Measurements from ENCODE around the gene CKM.

The CKM gene

DNA sequence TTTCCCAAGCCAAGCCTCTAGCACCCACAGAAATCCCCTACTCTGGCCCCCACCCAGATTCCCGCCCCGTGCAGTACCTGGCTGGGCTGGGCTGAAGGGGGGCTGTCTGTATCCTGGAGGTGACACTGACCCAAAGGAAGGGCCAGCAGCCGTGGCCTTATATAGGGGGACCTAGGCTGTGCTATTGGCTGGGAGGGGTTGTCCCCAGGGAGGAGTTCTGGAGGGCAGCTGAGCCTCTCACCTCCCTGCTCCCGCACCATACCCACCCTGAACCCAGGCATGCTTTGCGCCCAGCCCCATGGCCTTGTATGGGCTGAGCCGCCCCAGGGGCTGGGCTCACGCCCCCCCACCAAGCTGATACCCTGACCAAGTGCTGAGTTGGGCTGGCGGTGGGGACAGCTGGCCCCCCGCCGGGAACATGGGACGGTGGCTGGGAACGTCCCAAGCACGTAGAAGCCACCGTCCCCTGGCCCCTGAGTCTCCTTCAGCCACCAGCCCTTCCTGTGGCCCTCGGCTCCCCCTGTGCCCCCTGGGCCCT lies at the start of gene CKM:
Gene CKM, minus strand, starts transcription at position 132 of the 538 bp plus-strand sequence. CDS start 3,162 bp downstream, outside the sequence.
- H3K4me3 Mint-ChIP-seq: no peak within 1 kb of the TSS
- peaks cover 17% of the 10 kb centered on the region for H3K27me3 Mint-ChIP-seq
- no peaks in the 10 kb centered on the region for H3K4me1 Mint-ChIP-seq
- H3K27ac Mint-ChIP-seq: no peak within 1 kb of the TSS
- no peaks in the 10 kb centered on the region for H3K9me3 Mint-ChIP-seq
- no peaks in the 10 kb centered on the region for H3K36me3 Mint-ChIP-seq

DNA sequence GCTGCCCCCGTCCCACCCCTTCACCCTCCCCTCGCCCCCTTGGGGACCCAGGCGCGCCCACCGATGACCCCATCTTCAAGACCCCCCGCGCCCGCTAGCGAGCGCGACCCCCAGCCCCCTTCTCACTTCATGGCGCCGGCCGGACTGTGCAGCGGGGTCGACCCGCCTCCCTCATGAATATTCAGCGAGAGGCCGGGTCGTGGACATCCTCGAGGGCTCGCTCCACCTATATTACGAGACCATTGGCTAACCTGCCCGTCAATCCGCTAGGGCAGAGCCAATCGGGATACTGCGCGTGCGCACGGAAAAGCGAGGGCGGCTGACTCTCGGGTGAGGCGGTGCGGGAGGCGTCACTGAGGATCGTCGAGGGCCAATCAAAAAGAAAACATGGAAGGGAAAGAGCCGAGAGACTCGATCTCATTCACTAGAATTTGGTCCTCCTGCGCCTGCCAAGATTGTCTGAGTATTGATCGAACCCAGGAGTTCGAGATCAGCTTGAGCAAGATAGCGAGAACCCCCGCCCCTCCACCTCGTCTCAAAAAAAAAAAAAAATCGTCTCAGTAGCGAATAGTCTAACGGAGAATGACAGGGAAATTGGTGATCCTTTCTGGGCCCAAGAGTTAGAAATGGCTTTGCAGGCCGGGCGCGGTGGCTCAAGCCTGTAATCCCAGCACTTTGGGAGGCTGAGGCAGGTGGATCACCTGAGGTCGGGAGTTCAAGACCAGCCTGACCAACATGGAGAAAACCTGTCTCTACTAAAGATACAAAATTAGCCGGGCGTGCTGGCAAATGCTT lies 47.9 kb upstream of the CKM start, which contains the start of gene ERCC2:
Gene ERCC2, minus strand, starts transcription at position 164 of the 795 bp plus-strand sequence. Its CDS starts 33 bp downstream, at position 131.
- Mint-ChIP-seq H3K36me3 (no peaks in the 10 kb centered on the region), H3K27me3 (no peaks in the 10 kb centered on the region), H3K4me3 (peak within 1 kb of the TSS; percentile 94), H3K4me1 (peaks cover 19% of the 10 kb centered on the region), H3K9me3 (no peaks in the 10 kb centered on the region), H3K27ac (peak within 1 kb of the TSS; percentile 96)

- no peaks in the 10 kb centered on the region for H3K9me3 Mint-ChIP-seq
- H3K36me3 Mint-ChIP-seq: no peaks in the 10 kb centered on the region
- peaks cover 19% of the 10 kb centered on the region for H3K4me1 Mint-ChIP-seq
- H3K27ac Mint-ChIP-seq: no peak overlapping the region
- H3K4me3 Mint-ChIP-seq: peak overlapping the region; percentile 39
- H3K27me3 Mint-ChIP-seq: no peaks in the 10 kb centered on the region
Measured at GRCh38 chr19:45368737-45369340, 46.2 kb upstream of the CKM start.

- Mint-ChIP-seq H3K4me1 (peaks cover 19% of the 10 kb centered on the region), H3K4me3 (peak overlapping the region; percentile 52), H3K27me3 (no peaks in the 10 kb centered on the region), H3K9me3 (no peaks in the 10 kb centered on the region), H3K36me3 (no peaks in the 10 kb centered on the region), H3K27ac (no peak overlapping the region)
Measured at GRCh38 chr19:45368127-45368526, 45.5 kb upstream of the CKM start.

DNA sequence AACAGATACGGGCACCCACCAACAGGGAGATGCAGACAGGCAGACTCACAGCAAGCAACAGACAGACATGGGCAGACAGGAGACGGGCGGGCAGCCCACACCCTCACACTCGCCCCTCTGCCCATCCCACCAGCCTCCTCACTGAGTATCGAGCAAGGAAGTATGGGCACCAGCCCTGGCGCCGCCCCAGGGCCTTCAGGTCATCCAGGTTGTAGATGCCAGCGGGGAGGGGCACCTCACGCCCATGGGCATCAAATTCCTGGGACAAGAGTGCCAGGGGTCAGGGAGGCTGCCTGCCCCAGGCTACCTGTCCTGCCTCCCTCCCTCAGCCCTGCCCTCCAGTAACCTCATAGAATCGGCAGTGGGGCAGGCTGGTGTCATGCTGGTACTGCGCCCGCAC lies 42.0 kb upstream of the CKM start:
- no peak overlapping the region for H3K27ac Mint-ChIP-seq
- no peaks in the 10 kb centered on the region for H3K27me3 Mint-ChIP-seq
- no peak overlapping the region for H3K4me3 Mint-ChIP-seq
- H3K36me3 Mint-ChIP-seq: no peaks in the 10 kb centered on the region
- H3K9me3 Mint-ChIP-seq: no peaks in the 10 kb centered on the region
- peaks cover 14% of the 10 kb centered on the region for H3K4me1 Mint-ChIP-seq

DNA sequence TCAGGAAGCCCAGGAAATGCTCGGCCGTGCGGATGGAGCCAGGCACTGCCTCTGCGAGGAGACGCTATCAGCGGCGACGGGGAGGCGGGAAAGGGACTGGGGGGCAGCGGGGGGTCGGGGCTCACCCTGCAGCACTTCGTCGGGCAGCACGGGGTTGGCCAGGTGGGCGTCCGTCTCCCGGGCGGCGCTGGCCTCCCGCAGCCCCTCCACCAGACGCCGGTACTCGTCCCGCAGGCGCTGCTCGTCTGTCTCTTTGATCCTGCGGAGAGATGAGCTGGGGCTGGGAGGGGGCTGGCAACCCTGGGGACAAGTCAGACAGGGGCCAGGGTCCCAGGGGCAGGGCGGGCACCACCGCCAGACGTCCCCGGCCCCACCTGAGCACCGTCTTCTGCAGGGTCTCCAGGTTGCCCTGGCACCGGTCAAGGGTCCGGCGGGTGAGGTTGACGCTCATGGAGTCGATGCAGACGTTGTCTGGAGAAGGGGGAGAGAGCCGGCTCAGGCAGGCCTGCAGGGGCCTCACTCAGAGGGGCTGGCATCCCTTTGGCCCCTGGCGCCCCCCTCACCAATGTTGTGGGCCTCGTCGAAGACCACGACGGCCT lies 41.3 kb upstream of the CKM start:
- Mint-ChIP-seq H3K27ac (no peak overlapping the region), H3K36me3 (no peaks in the 10 kb centered on the region), H3K4me1 (peaks cover 11% of the 10 kb centered on the region), H3K9me3 (no peaks in the 10 kb centered on the region), H3K4me3 (no peak overlapping the region), H3K27me3 (no peaks in the 10 kb centered on the region)

DNA sequence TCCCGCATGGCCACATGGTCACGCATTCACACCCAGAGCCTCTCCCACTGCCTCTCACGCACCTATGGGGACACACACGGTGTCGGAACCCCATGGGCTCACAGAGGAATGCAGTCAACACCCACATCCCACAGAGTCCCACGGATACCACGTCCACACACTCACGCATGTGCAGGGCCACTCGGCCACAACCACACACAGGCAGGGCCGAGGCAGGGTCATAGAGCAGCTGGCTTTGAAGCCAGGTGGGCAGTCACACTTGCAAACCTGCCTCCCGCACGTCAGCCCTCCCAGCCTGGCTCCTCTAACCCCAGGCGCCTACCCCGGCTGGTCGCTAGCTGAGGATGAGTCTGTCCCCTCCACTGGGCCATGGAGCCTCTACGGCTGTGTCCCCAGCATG lies 39.6 kb upstream of the CKM start:
- Mint-ChIP-seq H3K4me1 (no peaks in the 10 kb centered on the region), H3K4me3 (no peak overlapping the region), H3K27me3 (no peaks in the 10 kb centered on the region), H3K9me3 (no peaks in the 10 kb centered on the region), H3K27ac (no peak overlapping the region), H3K36me3 (peaks cover 1% of the 10 kb centered on the region)

- no peaks in the 10 kb centered on the region for H3K9me3 Mint-ChIP-seq
- H3K27ac Mint-ChIP-seq: no peak overlapping the region
- H3K4me1 Mint-ChIP-seq: no peaks in the 10 kb centered on the region
- H3K27me3 Mint-ChIP-seq: no peaks in the 10 kb centered on the region
- no peak overlapping the region for H3K4me3 Mint-ChIP-seq
- peaks cover 1% of the 10 kb centered on the region for H3K36me3 Mint-ChIP-seq
Measured at GRCh38 chr19:45361608-45362007, 38.9 kb upstream of the CKM start.

- H3K4me1 Mint-ChIP-seq: no peaks in the 10 kb centered on the region
- no peak overlapping the region for H3K4me3 Mint-ChIP-seq
- H3K27ac Mint-ChIP-seq: no peak overlapping the region
- peaks cover 3% of the 10 kb centered on the region for H3K36me3 Mint-ChIP-seq
- no peaks in the 10 kb centered on the region for H3K27me3 Mint-ChIP-seq
- no peaks in the 10 kb centered on the region for H3K9me3 Mint-ChIP-seq
Measured at GRCh38 chr19:45358213-45358792, 35.6 kb upstream of the CKM start.

GRCh38 chr19:45357445-45357783 lies 34.7 kb upstream of the CKM start:
- Mint-ChIP-seq H3K27me3 (no peaks in the 10 kb centered on the region), H3K36me3 (peaks cover 3% of the 10 kb centered on the region), H3K27ac (no peak overlapping the region), H3K4me1 (no peaks in the 10 kb centered on the region), H3K4me3 (no peak overlapping the region), H3K9me3 (no peaks in the 10 kb centered on the region)

GRCh38 chr19:45356760-45357444 lies 34.2 kb upstream of the CKM start:
- H3K36me3 Mint-ChIP-seq: peaks cover 3% of the 10 kb centered on the region
- H3K4me3 Mint-ChIP-seq: no peak overlapping the region
- no peaks in the 10 kb centered on the region for H3K9me3 Mint-ChIP-seq
- H3K27ac Mint-ChIP-seq: no peak overlapping the region
- H3K27me3 Mint-ChIP-seq: no peaks in the 10 kb centered on the region
- no peaks in the 10 kb centered on the region for H3K4me1 Mint-ChIP-seq

DNA sequence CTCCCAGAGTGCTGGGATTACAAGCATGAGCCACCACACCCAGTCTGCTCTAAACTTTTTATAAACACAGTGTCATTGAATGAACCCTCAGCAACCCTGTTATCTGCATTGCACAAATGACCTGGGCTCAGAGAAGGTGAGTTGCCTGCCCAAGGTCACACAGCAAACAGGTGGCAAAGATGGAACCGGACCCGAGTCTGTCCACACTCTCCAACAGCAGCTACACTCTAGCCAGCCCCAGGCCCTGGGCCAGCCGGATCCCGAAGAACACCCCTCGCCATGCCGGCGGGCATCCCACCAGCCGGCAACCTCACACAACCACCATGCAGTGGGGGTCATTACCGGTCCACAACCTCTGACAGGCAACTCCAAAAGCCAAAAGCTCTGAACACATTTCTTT lies 33.2 kb upstream of the CKM start:
- H3K9me3 Mint-ChIP-seq: no peaks in the 10 kb centered on the region
- no peaks in the 10 kb centered on the region for H3K4me1 Mint-ChIP-seq
- H3K36me3 Mint-ChIP-seq: peaks cover 3% of the 10 kb centered on the region
- H3K27me3 Mint-ChIP-seq: no peaks in the 10 kb centered on the region
- H3K4me3 Mint-ChIP-seq: no peak overlapping the region
- H3K27ac Mint-ChIP-seq: no peak overlapping the region

DNA sequence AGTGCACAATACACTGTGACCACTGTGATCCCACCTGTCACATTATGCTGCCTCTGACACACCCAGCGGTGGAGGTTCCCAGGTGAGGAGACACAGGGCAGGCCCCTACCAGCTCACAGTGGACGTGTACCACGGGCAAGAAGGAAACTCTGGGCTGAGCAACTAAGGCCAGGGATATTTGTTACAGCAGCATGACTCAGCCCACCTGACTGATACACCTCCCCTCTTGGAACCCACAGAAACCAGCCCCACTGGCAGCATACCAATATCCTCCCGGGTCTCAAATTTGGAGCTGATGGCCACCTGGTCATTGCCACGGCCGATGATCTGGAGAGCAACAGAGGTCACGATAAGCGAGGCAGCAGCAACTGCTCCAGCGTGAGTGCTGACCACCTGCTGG lies 32.7 kb upstream of the CKM start:
- Mint-ChIP-seq H3K27me3 (no peaks in the 10 kb centered on the region), H3K9me3 (no peaks in the 10 kb centered on the region), H3K27ac (no peak overlapping the region), H3K36me3 (peaks cover 3% of the 10 kb centered on the region), H3K4me1 (no peaks in the 10 kb centered on the region), H3K4me3 (no peak overlapping the region)

GRCh38 chr19:45354241-45354842 lies 31.7 kb upstream of the CKM start:
- Mint-ChIP-seq H3K9me3 (no peaks in the 10 kb centered on the region), H3K27me3 (no peaks in the 10 kb centered on the region), H3K4me1 (no peaks in the 10 kb centered on the region), H3K36me3 (peaks cover 3% of the 10 kb centered on the region), H3K4me3 (no peak overlapping the region), H3K27ac (no peak overlapping the region)

Data from activated naive CD4-positive, alpha-beta T cell treated with anti-CD3 and anti-CD28 coated beads, Interleukin-2, amount 50 U/mL, for 24 hours (primary cell).